ENCODE results near the gene SCIN.
"Not testable (repeated sequence)": the region's sequence is repeated elsewhere in the genome, so short reads cannot be mapped to it uniquely, and the experiment has no call there.

The SCIN gene

GRCh38 chr7:12646139-12646538 is 75.6 kb downstream of the SCIN start:
- H3K4me3 ChIP-seq (ENCODE audit: low read depth, low read length), result no peak overlapping the region

- H3K4me3 ChIP-seq (ENCODE audit: low read depth, low read length), result no peak overlapping the region
Measured at GRCh38 chr7:12647364-12648219, 77.1 kb downstream of the SCIN start.

GRCh38 chr7:12648704-12649261 is 78.3 kb downstream of the SCIN start:
- H3K4me3 ChIP-seq (ENCODE audit: low read depth, low read length), result no peak overlapping the region

- no peak overlapping the region for H3K4me3 ChIP-seq (ENCODE audit: low read depth, low read length)
Measured at GRCh38 chr7:12649348-12649747, 78.8 kb downstream of the SCIN start.

- no peak overlapping the region for H3K4me3 ChIP-seq (ENCODE audit: low read depth, low read length)
Measured at GRCh38 chr7:12650080-12650479, 79.6 kb downstream of the SCIN start.

GRCh38 chr7:12653110-12653509 is 82.6 kb downstream of the SCIN start:
- H3K4me3 ChIP-seq (ENCODE audit: low read depth, low read length), result no peak overlapping the region

- H3K4me3 ChIP-seq (ENCODE audit: low read depth, low read length), result no peak overlapping the region
Measured at GRCh38 chr7:12653518-12653917, 83.0 kb downstream of the SCIN start.

GRCh38 chr7:12655161-12655560 is 84.6 kb downstream of the SCIN start:
- H3K4me3 ChIP-seq (ENCODE audit: low read depth, low read length), result no peak overlapping the region

GRCh38 chr7:12660423-12660822 is 89.9 kb downstream of the SCIN start:
- H3K4me3 ChIP-seq (ENCODE audit: low read depth, low read length), result not testable (repeated sequence)

- H3K4me3 ChIP-seq (ENCODE audit: low read depth, low read length), result not testable (repeated sequence)
Measured at GRCh38 chr7:12660986-12661385, 90.5 kb downstream of the SCIN start.

- no peak overlapping the region for H3K4me3 ChIP-seq (ENCODE audit: low read depth, low read length)
Measured at GRCh38 chr7:12661581-12661980, 91.1 kb downstream of the SCIN start.

GRCh38 chr7:12670000-12670729 is 99.6 kb downstream of the SCIN start:
- no peak overlapping the region for H3K4me3 ChIP-seq (ENCODE audit: low read depth, low read length)

GRCh38 chr7:12670743-12671520 is 100.4 kb downstream of the SCIN start:
- no peak overlapping the region for H3K4me3 ChIP-seq (ENCODE audit: low read depth, low read length)

- not testable (repeated sequence) for H3K4me3 ChIP-seq (ENCODE audit: low read depth, low read length)
Measured at GRCh38 chr7:12673436-12673835, 102.9 kb downstream of the SCIN start.

GRCh38 chr7:12674053-12674452 is 103.5 kb downstream of the SCIN start:
- H3K4me3 ChIP-seq (ENCODE audit: low read depth, low read length), result no peak overlapping the region

- H3K4me3 ChIP-seq (ENCODE audit: low read depth, low read length), result no peak overlapping the region
Measured at GRCh38 chr7:12674861-12675260, 104.3 kb downstream of the SCIN start.

- no peak overlapping the region for H3K4me3 ChIP-seq (ENCODE audit: low read depth, low read length)
Measured at GRCh38 chr7:12683678-12684585, 113.4 kb downstream of the SCIN start.

- no peak overlapping the region for H3K4me3 ChIP-seq (ENCODE audit: low read depth, low read length)
Measured at GRCh38 chr7:12684733-12685132, 114.2 kb downstream of the SCIN start.

- no peak overlapping the region for H3K4me3 ChIP-seq (ENCODE audit: low read depth, low read length)
Measured at GRCh38 chr7:12685550-12685949, 115.0 kb downstream of the SCIN start.

- H3K4me3 ChIP-seq (ENCODE audit: low read depth, low read length), result peak overlapping the region; percentile 93
Measured at GRCh38 chr7:12686234-12686890, 115.8 kb downstream of the SCIN start.

Data from iPS-11a (cell line).